Endothelial cell of umbilical vein (primary cell): Measurements from ENCODE around the gene CD48. TPM values are rescaled to one million over a fixed set of nuclear protein-coding genes. Genes with fewer than 3 reads are reported as not detected.

Experiments
- BruUV-seq: library from RNA; stranded (reverse); fragments of 400-500 nt; replicated peaks from 2 replicates; lab custom pipeline; 2021; lab: Mats Ljungman, UMichigan
- CTCF ChIA-PET: fragments of 300-600, 350-600 bp; sonication (Branson Sonifier 250); formaldehyde crosslinking; loops from one replicate; lab custom pipeline; 2021; ENCODE audit warnings: antibody characterized with exemption, inconsistent platforms; lab: Charles Lee
- POLR2A ChIA-PET: fragments of 300-600, 350-600 bp; sonication (Branson Sonifier 250); formaldehyde crosslinking; loops from one replicate; lab custom pipeline; 2021; ENCODE audit warnings: antibody characterized with exemption, inconsistent platforms; lab: Charles Lee
- DNase-seq: peaks from one replicate; pipeline ENCODE4 v3.0.0-alpha.2; 2011; ENCODE audit warnings: low read depth, low spot score
- FAIRE-seq: peaks from 2 replicates; lab custom pipeline; 2011; peaks lifted over from hg19 to GRCh38; lab: Jason Lieb, UNC
- H2AFZ ChIP-seq: 2 replicates; pipeline ENCODE4 v1.6.0; 2012; ENCODE audit warnings: low read depth, low read length, control low read depth, inconsistent platforms
- H3K27ac ChIP-seq: 2 replicates; pipeline ENCODE4 v1.5.1; 2011; ENCODE audit warnings: low read depth, mild to moderate bottlenecking, control low read depth, low read length, moderate library complexity; ENCODE audit not compliant: insufficient read depth
- H3K27me3 ChIP-seq, 2 experiments: 2 replicates each; pipeline versions ENCODE4 v1.6.0 to v1.6.1; 2011; ENCODE audit warnings: low read length in 2 of 2, mixed read lengths in 1 of 2; ENCODE audit not compliant: control insufficient read depth in 2 of 2, insufficient read depth in 2 of 2
- H3K36me3 ChIP-seq, 2 experiments: 2 replicates in 1 of 2; 3 replicates in 1 of 2; pipeline ENCODE4 v1.5.1; 2011; ENCODE audit warnings: low read length in 2 of 2, mild to moderate bottlenecking in 1 of 2, moderate library complexity in 1 of 2; ENCODE audit not compliant: control insufficient read depth in 2 of 2, insufficient read depth in 2 of 2; ENCODE audit errors: extremely low read depth in 1 of 2
- H3K4me1 ChIP-seq: 3 replicates; pipeline ENCODE4 v1.5.1; 2011; ENCODE audit warnings: mild to moderate bottlenecking, low read length; ENCODE audit not compliant: control insufficient read depth, insufficient read depth; ENCODE audit errors: extremely low read depth
- H3K4me2 ChIP-seq: 2 replicates; pipeline ENCODE4 v1.6.1; 2011; ENCODE audit warnings: low read length, control low read depth, mixed read lengths; ENCODE audit not compliant: insufficient read depth
- H3K4me3 ChIP-seq, 3 experiments: fragments of 200-600 bp in 1 of 3; sonication (generic), shearing (Covaris generic) in 1 of 3; replicated peaks in 1 of 3; 2 replicates each; pipeline ENCODE4 v1.5.1; 2011 to 2016; ENCODE audit warnings: control low read depth in 3 of 3, low read length in 3 of 3, mild to moderate bottlenecking in 2 of 3, inconsistent platforms in 1 of 3, low read depth in 1 of 3, moderate library complexity in 1 of 3; ENCODE audit not compliant: insufficient read depth in 1 of 3
- H3K79me2 ChIP-seq: 2 replicates; pipeline ENCODE4 v1.6.0; 2012; ENCODE audit warnings: low read length, inconsistent platforms; ENCODE audit not compliant: control insufficient read depth, insufficient read depth
- H3K9ac ChIP-seq: replicated peaks from 2 replicates; pipeline ENCODE3; 2011; ENCODE audit warnings: low read length, control low read depth; ENCODE audit not compliant: insufficient read depth; ENCODE audit errors: extremely low read depth
- H3K9me1 ChIP-seq: replicated peaks from 3 replicates; pipeline ENCODE4 v1.6.0; 2011; ENCODE audit warnings: mild to moderate bottlenecking, low read length; ENCODE audit not compliant: control insufficient read depth, insufficient read depth; ENCODE audit errors: extremely low read depth
- H3K9me3 ChIP-seq: replicated peaks from 2 replicates; pipeline ENCODE4 v1.5.1; 2012; ENCODE audit warnings: low read length, inconsistent platforms; ENCODE audit not compliant: control insufficient read depth, insufficient read depth
- H4K20me1 ChIP-seq: replicated peaks from 2 replicates; pipeline ENCODE3; 2011; ENCODE audit warnings: mild to moderate bottlenecking, low read length; ENCODE audit not compliant: control insufficient read depth, insufficient read depth; ENCODE audit errors: extremely low read depth
- EZH2 ChIP-seq: IDR thresholded peaks from 2 replicates; pipeline ENCODE4 v1.6.1; 2012; ENCODE audit warnings: borderline replicate concordance, low read depth, mild to moderate bottlenecking, moderate library complexity, low read length, inconsistent platforms; ENCODE audit not compliant: severe bottlenecking
- GATA2 ChIP-seq: IDR thresholded peaks from 2 replicates; pipeline ENCODE4 v1.7.0; 2011; ENCODE audit warnings: low read depth, mild to moderate bottlenecking, moderate library complexity, mixed read lengths, low read length; ENCODE audit not compliant: insufficient read length, insufficient read depth
- MYC ChIP-seq: IDR thresholded peaks from one replicate; pipeline ENCODE4 v1.6.1; 2011; ENCODE audit warnings: mild to moderate bottlenecking, low read depth, low read length
- POLR2A ChIP-seq: IDR thresholded peaks from 2 replicates; pipeline ENCODE4 v1.6.1; 2012; ENCODE audit warnings: low read depth, mild to moderate bottlenecking, control low read depth, low read length
- POLR2AphosphoS5 ChIP-seq: IDR thresholded peaks from 2 replicates; pipeline ENCODE4 v1.6.1; 2012; ENCODE audit warnings: low read depth, mild to moderate bottlenecking, control low read depth, low read length, moderate library complexity; ENCODE audit not compliant: insufficient read depth
- dilution Hi-C: fragments of 300-500 bp; cut with MboI; formaldehyde crosslinking; loops from one replicate; pipeline ENCODE4 v1.15.0; 2019; ENCODE audit warnings: low sequenced_read_pairs; ENCODE audit not compliant: extremely low pct_ligation_motif_present
- intact Hi-C: fragments of 100-400 bp; cut with micrococcal nuclease; formaldehyde crosslinking; loops from one replicate; pipeline ENCODE4 v1.10.0; 2022
- polyA plus RNA-seq, 4 experiments: library from polyadenylated mRNA; depleted of rRNA in 3 of 4; stranded (reverse) in 3 of 4; unstranded in 1 of 4; fragments of >200 nt; gene quantifications; 2 replicates each; pipeline versions ENCODE4 v1.2.1 to v1.2.3, GENCODE V29; 2011 to 2012; ENCODE audit warnings: missing spikeins in 1 of 4
- total RNA-seq: library from RNA; stranded (reverse); gene quantifications from 2 replicates; pipeline ENCODE4 v1.2.3, GENCODE V29; 2021
- TF ChIP-seq, protein P1 (sequence below), 2 donors: IDR thresholded peaks; 1 replicate in 1 of 2; 2 replicates in 1 of 2; pipeline ENCODE4 v1.5.1; 2011; ENCODE audit warnings: low read length in 2 of 2, mild to moderate bottlenecking in 2 of 2, moderate library complexity in 2 of 2, control low read depth in 1 of 2, inconsistent platforms in 1 of 2, low read depth in 1 of 2; ENCODE audit not compliant: insufficient read depth in 1 of 2; ENCODE audit errors: extremely low read depth in 1 of 2
- TF ChIP-seq, protein P2 (sequence below): IDR thresholded peaks from 2 replicates; pipeline ENCODE4 v1.6.1; 2011; ENCODE audit not compliant: insufficient read depth, insufficient read length

Gene CD48
- total and polyA plus RNA-seq, 2 donors (not counting 3 experiments of a cell fraction or from before 2014, with no cell fraction given), result not detected

DNA sequence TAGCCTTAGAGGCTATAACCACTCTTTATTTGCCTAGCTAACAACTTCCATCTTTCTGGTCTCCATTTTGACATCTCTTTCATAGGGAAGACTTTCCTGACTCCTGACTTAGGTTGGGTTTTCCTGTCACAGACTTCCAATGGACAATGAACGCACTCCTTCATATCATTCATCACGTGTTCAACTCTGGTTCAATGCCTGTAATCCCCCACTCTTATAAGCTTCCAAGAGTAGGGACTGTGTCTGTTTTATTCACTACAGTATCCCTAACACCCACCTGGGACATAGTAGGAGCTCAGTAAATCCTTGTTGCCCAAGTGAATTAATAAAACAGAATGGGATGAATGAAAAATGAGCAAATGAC lies 69.4 kb downstream of the CD48 start:
- H3K9me3 ChIP-seq, result no peaks in the 10 kb centered on the region
- DNase-seq (no peak), FAIRE-seq (no peak)
- TF ChIP-seq, protein P1, sequence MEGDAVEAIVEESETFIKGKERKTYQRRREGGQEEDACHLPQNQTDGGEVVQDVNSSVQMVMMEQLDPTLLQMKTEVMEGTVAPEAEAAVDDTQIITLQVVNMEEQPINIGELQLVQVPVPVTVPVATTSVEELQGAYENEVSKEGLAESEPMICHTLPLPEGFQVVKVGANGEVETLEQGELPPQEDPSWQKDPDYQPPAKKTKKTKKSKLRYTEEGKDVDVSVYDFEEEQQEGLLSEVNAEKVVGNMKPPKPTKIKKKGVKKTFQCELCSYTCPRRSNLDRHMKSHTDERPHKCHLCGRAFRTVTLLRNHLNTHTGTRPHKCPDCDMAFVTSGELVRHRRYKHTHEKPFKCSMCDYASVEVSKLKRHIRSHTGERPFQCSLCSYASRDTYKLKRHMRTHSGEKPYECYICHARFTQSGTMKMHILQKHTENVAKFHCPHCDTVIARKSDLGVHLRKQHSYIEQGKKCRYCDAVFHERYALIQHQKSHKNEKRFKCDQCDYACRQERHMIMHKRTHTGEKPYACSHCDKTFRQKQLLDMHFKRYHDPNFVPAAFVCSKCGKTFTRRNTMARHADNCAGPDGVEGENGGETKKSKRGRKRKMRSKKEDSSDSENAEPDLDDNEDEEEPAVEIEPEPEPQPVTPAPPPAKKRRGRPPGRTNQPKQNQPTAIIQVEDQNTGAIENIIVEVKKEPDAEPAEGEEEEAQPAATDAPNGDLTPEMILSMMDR (IDR thresholded peaks at IDR 0.05; ENCODE audit: extremely low read depth in 1 of 2, insufficient read depth in 1 of 2, low read depth in 1 of 2, low read length in 2 of 2), result no peak
- TF ChIP-seq POLR2AphosphoS5, result no peak
- no peak overlapping the region for H3K27ac ChIP-seq
- H3K9me1 ChIP-seq, result no peaks in the 10 kb centered on the region
- no peaks in the 10 kb centered on the region for H3K36me3 ChIP-seq
- intact Hi-C loops, result no loop called here
- no peak overlapping the region for H3K4me2 ChIP-seq
- CTCF ChIA-PET, result no interaction called here
- H4K20me1 ChIP-seq, result no peaks in the 10 kb centered on the region
- no peak overlapping the region for H3K9ac ChIP-seq
- peaks cover 9% of the 10 kb centered on the region for H3K4me1 ChIP-seq
- dilution Hi-C loops, result no loop called here
- no peak overlapping the region for H2AFZ ChIP-seq
- H3K79me2 ChIP-seq, result no peaks in the 10 kb centered on the region
- H3K4me3 ChIP-seq, result no peak overlapping the region
- BruUV-seq, result no TSS peak
- peaks cover 2 to 3% of the 10 kb centered on the region in 2 experiments for H3K27me3 ChIP-seq
- POLR2A ChIA-PET, result no interaction called here

DNA sequence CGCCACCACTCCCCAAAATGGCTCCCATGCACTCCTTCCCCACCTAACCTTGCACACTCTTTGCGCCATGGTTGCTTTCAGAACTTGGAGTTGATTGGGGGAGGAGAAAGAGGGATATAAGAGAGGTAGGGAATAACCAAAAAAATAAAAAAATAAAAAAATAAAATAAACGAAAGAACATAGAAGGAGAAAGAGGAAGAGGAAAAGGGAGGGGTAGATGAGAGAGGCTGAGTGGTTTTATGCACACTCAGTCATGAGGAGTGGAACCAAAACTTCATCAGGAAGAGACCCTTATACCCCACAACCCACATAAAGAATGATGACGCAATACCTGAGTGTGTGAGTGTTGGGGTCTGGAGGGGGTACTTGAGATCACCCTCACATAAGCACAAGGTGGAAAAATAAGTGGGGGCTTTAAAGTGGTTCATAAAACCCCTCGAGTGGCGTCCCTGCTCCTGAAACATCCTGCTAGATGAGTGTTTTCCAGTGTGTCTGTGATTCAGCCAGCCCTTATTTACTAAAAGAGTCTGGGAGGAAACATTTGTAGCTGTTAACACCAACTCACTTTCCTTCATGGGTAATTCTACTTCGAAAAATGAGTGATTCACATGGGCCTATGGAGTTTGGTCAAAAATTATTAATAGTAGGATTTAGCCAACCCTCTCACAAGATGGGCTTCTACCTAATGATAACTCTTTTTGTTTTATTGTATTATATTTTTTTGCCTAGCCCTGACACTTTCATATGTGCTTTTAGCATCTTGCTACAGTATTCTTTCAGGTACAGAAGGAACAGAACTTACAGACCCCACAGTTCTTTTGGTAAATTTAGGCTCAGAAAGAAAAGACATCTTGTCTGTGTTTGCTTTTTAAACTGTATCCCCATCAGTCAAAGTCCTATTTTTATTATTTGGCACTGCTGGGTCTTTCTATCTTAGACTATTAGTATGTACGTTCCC lies 70.0 kb downstream of the CD48 start:
- Histone ChIP-seq H3K9me3 (no peaks in the 10 kb centered on the region), H3K27ac (no peak overlapping the region), H3K36me3 (no peaks in the 10 kb centered on the region), H3K27me3 (peaks cover under 1 to 3% of the 10 kb centered on the region in 2 experiments), H3K9ac (no peak overlapping the region), H3K79me2 (no peaks in the 10 kb centered on the region), H3K4me2 (no peak overlapping the region), H3K4me3 (no peak overlapping the region), H3K4me1 (peaks cover 9% of the 10 kb centered on the region), H4K20me1 (no peaks in the 10 kb centered on the region), H2AFZ (no peak overlapping the region), H3K9me1 (no peaks in the 10 kb centered on the region)
- FAIRE-seq, result no peak
- no TSS peak for BruUV-seq
- ChIA-PET CTCF (no interaction called here), POLR2A (no interaction called here)
- intact Hi-C loops (no loop called here), dilution Hi-C loops (no loop called here)
- DNase-seq, result no peak
- no peak for TF ChIP-seq GATA2
- no peak for TF ChIP-seq POLR2A
- TF ChIP-seq POLR2AphosphoS5, result no peak
- TF ChIP-seq, protein P2, sequence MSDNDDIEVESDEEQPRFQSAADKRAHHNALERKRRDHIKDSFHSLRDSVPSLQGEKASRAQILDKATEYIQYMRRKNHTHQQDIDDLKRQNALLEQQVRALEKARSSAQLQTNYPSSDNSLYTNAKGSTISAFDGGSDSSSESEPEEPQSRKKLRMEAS, result no peak
- no peak for TF ChIP-seq EZH2
- no peak for TF ChIP-seq MYC
- TF ChIP-seq, protein P1 (IDR thresholded peaks at IDR 0.05; ENCODE audit: extremely low read depth in 1 of 2, insufficient read depth in 1 of 2, low read depth in 1 of 2, low read length in 2 of 2), result no peak
